ENCODE results near the gene MORF4L1. TPM values are rescaled to one million over a fixed set of nuclear protein-coding genes. Genes with fewer than 3 reads are reported as not detected.

Gene MORF4L1
- total RNA-seq, 1 donor from 2014 or later: 384 TPM

GRCh38 chr15:78933823-78934654, 61.3 kb downstream of the MORF4L1 start:
- no peak for TF ChIP-seq CTCF (conservative IDR thresholded peaks at IDR 0.05; ENCODE audit: low read depth, low read length)
- DNase-seq (ENCODE audit: low read depth): no peak
- no peak overlapping the region for H3K4me3 ChIP-seq (ENCODE audit: low read depth, low read length)

GRCh38 chr15:78934655-78935023, 61.9 kb downstream of the MORF4L1 start:
- no peak for TF ChIP-seq CTCF (conservative IDR thresholded peaks at IDR 0.05; ENCODE audit: low read depth, low read length)
- DNase-seq (ENCODE audit: low read depth): no peak
- no peak overlapping the region for H3K4me3 ChIP-seq (ENCODE audit: low read depth, low read length)

GRCh38 chr15:78937132-78937739, 64.5 kb downstream of the MORF4L1 start:
- no peak for DNase-seq (ENCODE audit: low read depth)
- no peak for TF ChIP-seq CTCF (conservative IDR thresholded peaks at IDR 0.05; ENCODE audit: low read depth, low read length)

GRCh38 chr15:78938658-78939488, 66.2 kb downstream of the MORF4L1 start:
- TF ChIP-seq CTCF (conservative IDR thresholded peaks at IDR 0.05; ENCODE audit: low read depth, low read length): no peak
- no peak overlapping the region for H3K4me3 ChIP-seq (ENCODE audit: low read depth, low read length)
- DNase-seq (ENCODE audit: low read depth): no peak

More at GRCh38 chr15:78937132-78937739, 64.5 kb downstream of the MORF4L1 start:
- H3K4me3 ChIP-seq (ENCODE audit: low read depth, low read length): no peak overlapping the region

- no peak for DNase-seq (ENCODE audit: low read depth)
- no peak for TF ChIP-seq CTCF (conservative IDR thresholded peaks at IDR 0.05; ENCODE audit: low read depth, low read length)
Measured at GRCh38 chr15:78942741-78943140, 70.1 kb downstream of the MORF4L1 start.

GRCh38 chr15:78943692-78944091, 71.0 kb downstream of the MORF4L1 start:
- DNase-seq (ENCODE audit: low read depth): no peak
- peak overlapping the region; percentile 81 for H3K4me3 ChIP-seq (ENCODE audit: low read depth, low read length)
- no peak for TF ChIP-seq CTCF (conservative IDR thresholded peaks at IDR 0.05; ENCODE audit: low read depth, low read length)

More at GRCh38 chr15:78942741-78943140, 70.1 kb downstream of the MORF4L1 start:
- no peak overlapping the region for H3K4me3 ChIP-seq (ENCODE audit: low read depth, low read length)

Measured in epithelial cell of proximal tubule (primary cell).